ENCODE measurements around the gene UGDH.

DNA sequence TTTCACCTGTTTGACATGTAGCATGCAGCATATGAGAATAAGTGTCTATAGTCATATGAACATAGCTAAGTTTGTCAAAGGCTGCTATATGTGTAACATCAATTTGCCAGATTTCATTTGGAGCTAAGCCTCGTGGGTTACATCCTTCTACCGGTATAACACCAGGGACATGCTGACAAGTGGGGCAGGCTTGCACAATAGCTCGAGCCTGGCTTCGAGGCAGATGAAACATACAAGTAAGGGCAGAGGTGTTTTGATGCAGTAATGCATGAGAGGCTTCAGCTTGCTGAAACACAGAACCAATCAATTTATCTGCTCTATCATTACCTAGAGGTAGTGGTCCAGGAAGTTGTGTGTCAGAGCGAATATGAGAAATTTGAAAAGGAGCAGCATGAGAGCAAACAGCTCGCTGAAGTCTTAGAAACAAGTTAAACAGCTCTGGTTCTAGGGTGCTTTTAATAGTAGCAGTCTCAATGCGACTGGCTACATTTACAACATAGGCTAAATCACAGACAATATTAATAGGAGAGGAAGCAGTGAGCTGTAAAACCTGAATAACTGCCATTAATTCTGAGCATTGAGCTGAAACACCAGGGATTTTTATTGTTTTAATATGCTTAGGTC is 14.9 kb upstream of the UGDH start:
- TF ChIP-seq EZH2 (IDR thresholded peaks at IDR 0.05; ENCODE audit: borderline replicate concordance, low read length): no peak
- no peak for TF ChIP-seq CTCF (conservative IDR thresholded peaks at IDR 0.05 in 1 of 2, IDR thresholded peaks at IDR 0.05 in 1 of 2; ENCODE audit: extremely low read depth in 1 of 2, insufficient read depth in 1 of 2, low read depth in 1 of 2, low read length in 2 of 2)

All from mammary epithelial cell (primary cell).